NB4 (cell line): ENCODE measurements around the gene KAZN.
A peak's percentile ranks its signal among the peaks of the same experiment; 100 is the strongest.

Experiments used
- DNase-seq: peaks from one replicate; pipeline ENCODE4 v3.0.0; 2010; ENCODE audit warnings: low read depth
- H3K4me3 ChIP-seq: one replicate; pipeline ENCODE4 v1.5.1; 2011; ENCODE audit warnings: mild to moderate bottlenecking, low read depth, low read length, moderate library complexity
- MYC ChIP-seq: IDR thresholded peaks from 2 replicates; pipeline ENCODE4 v1.6.1; 2011; ENCODE audit warnings: low read depth, low read length
- POLR2A ChIP-seq: IDR thresholded peaks from 2 replicates; pipeline ENCODE4 v1.6.1; 2011; ENCODE audit warnings: mild to moderate bottlenecking; ENCODE audit not compliant: insufficient read length; ENCODE audit errors: extremely low read depth
- TF ChIP-seq, protein P1 (sequence below): IDR thresholded peaks from 2 replicates; pipeline ENCODE4 v1.6.1; 2011; ENCODE audit warnings: low read depth, low read length
- TF ChIP-seq, protein P2 (sequence below): IDR thresholded peaks from one replicate; pipeline ENCODE4 v1.5.1; 2012; ENCODE audit warnings: low read depth, low read length

KAZN gene

DNA sequence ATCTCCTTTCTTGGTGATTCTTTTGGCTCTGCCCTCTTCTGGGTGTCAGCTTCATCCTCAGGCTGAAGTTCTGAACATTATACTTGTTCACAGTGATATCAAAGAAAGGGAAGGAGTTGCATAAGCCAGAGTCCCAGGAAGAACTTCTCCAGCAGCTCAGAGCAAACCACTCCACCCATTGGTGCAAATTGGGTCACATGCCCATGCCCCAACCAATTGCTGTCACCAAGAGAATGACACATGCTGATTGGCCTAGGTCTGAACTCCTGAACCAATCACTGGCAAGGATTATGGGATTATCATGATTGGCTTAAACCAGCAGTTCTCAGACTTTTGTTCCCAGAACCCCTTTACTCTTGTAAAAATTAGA lies 298.6 kb downstream of the KAZN start:
- TF ChIP-seq, protein P1, sequence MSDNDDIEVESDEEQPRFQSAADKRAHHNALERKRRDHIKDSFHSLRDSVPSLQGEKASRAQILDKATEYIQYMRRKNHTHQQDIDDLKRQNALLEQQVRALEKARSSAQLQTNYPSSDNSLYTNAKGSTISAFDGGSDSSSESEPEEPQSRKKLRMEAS: 0 out of 2 replicates have a peak, but pooled peaks have one; percentile 31
- TF ChIP-seq, protein P2, sequence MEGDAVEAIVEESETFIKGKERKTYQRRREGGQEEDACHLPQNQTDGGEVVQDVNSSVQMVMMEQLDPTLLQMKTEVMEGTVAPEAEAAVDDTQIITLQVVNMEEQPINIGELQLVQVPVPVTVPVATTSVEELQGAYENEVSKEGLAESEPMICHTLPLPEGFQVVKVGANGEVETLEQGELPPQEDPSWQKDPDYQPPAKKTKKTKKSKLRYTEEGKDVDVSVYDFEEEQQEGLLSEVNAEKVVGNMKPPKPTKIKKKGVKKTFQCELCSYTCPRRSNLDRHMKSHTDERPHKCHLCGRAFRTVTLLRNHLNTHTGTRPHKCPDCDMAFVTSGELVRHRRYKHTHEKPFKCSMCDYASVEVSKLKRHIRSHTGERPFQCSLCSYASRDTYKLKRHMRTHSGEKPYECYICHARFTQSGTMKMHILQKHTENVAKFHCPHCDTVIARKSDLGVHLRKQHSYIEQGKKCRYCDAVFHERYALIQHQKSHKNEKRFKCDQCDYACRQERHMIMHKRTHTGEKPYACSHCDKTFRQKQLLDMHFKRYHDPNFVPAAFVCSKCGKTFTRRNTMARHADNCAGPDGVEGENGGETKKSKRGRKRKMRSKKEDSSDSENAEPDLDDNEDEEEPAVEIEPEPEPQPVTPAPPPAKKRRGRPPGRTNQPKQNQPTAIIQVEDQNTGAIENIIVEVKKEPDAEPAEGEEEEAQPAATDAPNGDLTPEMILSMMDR: no peak
- peak; percentile 43 for DNase-seq
- no peak overlapping the region for H3K4me3 ChIP-seq

GRCh38 chr1:14897547-14897946 lies 299.1 kb downstream of the KAZN start:
- H3K4me3 ChIP-seq: no peak overlapping the region
- TF ChIP-seq POLR2A: no peak
- TF ChIP-seq, protein P1: no peak
- no peak for TF ChIP-seq MYC
- TF ChIP-seq, protein P2: no peak
- DNase-seq: no peak

DNA sequence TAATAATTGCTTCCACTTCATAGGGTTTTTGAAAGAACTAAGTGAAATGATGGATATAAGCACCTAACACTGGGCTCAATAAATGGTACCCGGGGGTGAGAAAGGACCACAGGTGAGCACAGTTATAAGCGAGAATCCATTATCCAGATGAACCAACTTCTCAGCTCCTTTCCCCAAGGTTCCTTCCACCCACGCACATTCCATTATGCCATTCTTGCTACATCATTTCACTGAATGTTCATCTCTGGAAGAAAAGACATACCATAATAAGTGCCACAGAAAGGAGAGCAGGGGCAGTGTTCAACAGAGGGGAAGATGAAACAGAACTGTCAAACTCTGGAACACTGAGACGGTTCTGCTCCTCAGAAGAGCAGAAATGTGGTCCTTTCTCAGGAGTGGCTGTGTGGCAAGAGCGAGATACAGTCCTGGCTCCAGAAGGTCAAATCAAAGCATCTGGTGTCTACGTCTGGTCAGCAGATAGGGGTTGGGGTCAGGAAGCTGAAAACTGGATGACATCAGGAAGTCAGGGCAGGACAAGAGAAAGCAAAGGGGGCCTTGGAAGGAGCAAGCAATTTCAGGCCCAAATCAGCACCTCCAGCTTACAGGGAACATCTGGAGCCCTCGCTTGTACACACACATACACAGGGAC lies 299.6 kb downstream of the KAZN start:
- no peak for DNase-seq

GRCh38 chr1:14899686-14900085 lies 301.2 kb downstream of the KAZN start:
- H3K4me3 ChIP-seq: no peak overlapping the region
- TF ChIP-seq POLR2A (no peak), MYC (no peak)
- TF ChIP-seq, protein P1: no peak
- TF ChIP-seq, protein P2: no peak
- DNase-seq: no peak

More for the DNA sequence above, 299.6 kb downstream of the KAZN start:
- no peak overlapping the region for H3K4me3 ChIP-seq
- TF ChIP-seq MYC (no peak), POLR2A (no peak)
- TF ChIP-seq, protein P2: no peak
- TF ChIP-seq, protein P1: no peak

GRCh38 chr1:14901371-14901954 lies 303.0 kb downstream of the KAZN start:
- TF ChIP-seq MYC (no peak), POLR2A (no peak)
- DNase-seq: no peak
- no peak overlapping the region for H3K4me3 ChIP-seq

DNA sequence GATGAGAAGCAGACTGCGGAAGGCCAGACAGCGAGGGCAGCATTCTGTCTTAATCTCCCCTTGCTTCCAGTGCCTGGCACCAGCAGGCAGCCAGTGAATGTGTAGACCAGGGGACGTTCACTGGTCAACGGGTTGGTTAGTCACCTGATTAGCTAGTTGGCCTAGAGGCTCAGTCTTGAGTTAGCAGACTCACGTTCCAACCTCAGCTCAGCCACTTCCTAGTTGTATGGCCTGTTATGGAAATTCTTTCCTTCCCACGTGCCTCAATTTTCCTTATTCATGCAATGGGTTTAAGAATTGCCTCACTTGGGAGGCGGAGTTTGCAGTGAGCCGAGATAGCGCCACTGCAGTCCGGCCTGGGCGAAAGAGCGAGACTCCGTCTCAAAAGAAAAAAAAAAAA lies 305.4 kb downstream of the KAZN start:
- no peak overlapping the region for H3K4me3 ChIP-seq
- DNase-seq: no peak
- TF ChIP-seq, protein P2: no peak
- TF ChIP-seq, protein P1: no peak
- TF ChIP-seq MYC (no peak), POLR2A (no peak)
